HG03097 (cell line): ENCODE measurements around the gene MRPS2.

ENCODE experiments used
- ATAC-seq: cut with Tn5 transposase; IDR thresholded peaks from one replicate; pipeline ENCODE4 v1.9.1; 2021; ENCODE audit not compliant: unreplicated experiment, low FRiP score

Gene MRPS2

GRCh38 chr9:135551031-135551430 lies 50.5 kb downstream of the MRPS2 start:
- ATAC-seq = no peak

DNA sequence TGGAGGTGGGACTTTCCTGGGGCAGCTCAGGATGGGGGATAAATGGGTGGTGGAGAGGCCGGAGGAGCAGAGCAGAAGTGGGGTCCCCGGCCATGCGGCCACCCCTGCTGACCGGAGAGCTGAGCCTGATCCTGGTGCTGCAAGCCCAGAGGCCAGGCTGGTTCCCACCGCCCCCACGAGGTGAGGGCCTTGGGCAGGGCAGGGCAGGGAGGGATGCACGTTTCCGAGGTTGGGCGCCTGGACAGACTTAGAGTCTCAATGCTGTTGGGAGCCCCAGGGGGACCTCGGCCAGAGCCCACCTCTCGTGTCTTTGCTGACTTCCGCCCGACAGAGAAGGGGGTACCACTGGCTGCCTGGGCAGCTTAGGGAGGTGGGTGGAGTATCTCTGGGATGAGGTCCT lies 51.0 kb downstream of the MRPS2 start:
- no peak for ATAC-seq

DNA sequence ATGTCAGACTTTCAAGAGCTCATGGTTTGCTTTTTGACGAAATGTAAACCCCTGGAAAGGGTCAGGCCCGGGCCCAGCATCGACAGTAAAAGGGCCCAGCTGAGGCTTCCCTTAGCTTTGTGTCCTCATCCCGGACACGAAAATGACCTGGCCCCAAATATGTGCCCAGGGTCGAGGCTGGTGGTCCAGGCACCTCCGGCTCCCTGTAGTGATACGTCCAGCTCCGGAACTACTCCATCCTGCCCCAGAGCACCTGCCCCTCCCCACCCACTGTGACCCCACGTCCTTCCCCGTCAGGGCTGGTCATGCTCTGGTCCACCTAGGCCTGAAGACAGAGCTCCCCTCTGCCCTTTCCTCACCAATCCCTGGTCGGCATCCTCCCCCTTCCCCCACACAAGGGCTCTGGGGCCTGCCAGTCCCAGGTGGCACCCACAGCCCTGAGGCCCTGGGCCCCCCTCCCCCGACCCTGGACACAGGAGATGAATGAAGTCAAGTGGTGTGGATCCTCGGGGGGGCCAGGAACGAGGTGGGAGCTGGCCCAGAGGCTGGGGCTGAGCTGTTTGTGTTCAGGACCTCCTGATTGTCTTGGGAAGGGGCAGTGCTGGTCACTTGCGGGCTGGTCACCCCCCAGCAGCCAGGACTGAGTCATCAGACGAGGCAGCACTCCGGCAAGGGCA lies 51.7 kb downstream of the MRPS2 start:
- ATAC-seq = no peak

GRCh38 chr9:135552698-135553171 lies 52.3 kb downstream of the MRPS2 start:
- ATAC-seq = no peak
